CD4-positive, alpha-beta T cell treated with Interferon gamma for 1 hour (primary cell): ENCODE measurements around the gene PRKCA.
"Not testable (repeated sequence)": the region's sequence is repeated elsewhere in the genome, so short reads cannot be mapped to it uniquely, and the experiment has no call there.

Experiments
- DNase-seq: peaks from one replicate; pipeline ENCODE4 v3.0.0-alpha.2; 2020

Gene PRKCA

GRCh38 chr17:66472123-66472522, 169.7 kb downstream of the PRKCA start:
- DNase-seq = no peak

DNA sequence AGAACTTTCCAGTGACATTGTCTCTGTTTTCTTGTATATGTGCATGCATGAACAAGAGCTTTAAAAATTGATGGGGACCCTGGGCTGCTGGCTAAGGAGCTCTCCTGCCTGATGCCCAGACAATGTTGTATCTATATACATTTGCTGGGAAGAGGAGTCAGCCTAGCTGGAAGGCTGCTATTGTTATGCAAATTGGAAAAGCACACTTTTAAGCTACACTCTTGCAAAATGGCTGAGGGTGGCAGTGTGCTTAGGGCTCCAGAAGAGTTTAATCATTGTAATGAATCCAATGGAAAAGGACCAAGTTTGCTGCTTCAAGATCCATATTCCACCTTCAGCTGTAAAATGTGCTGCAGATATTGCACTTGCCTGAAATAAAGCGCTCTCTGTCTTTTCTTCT, 171.8 kb downstream of the PRKCA start:
- no peak for DNase-seq

DNA sequence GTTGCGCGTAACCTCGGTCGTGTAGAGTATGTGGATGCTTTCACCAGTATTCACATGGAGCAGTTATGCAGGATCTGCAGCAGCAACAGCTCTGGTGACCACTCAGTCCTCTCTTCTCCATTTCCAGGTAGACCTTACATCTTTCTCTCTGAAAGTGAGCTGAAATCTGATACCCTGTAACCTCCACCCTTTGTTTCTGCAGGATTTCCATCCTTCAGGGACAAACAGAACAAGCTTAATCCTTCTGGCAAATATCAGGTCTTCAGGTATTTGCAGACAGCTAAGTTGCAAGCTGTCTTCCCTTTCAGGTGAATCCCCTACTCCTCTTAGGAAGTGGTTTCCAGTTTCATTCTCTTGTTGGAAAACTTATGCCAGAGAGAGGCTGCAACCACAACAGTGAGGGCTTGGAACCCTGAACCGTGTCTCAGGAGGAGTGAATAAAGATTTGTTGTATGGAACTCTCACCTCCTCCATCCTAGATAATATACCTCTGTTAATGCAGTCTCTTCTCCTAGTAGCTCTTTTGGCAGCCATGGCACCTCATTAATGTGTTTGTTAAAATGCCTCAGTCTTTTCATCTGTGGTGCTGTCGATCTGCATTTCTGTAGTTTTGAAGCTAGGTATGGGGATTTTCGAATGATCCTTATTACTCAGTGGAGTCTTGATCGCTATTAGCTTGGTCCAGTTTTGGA, 172.5 kb downstream of the PRKCA start:
- DNase-seq = no peak

GRCh38 chr17:66476014-66476413, 173.6 kb downstream of the PRKCA start:
- no peak for DNase-seq

GRCh38 chr17:66477615-66478283, 175.3 kb downstream of the PRKCA start:
- DNase-seq = no peak

DNA sequence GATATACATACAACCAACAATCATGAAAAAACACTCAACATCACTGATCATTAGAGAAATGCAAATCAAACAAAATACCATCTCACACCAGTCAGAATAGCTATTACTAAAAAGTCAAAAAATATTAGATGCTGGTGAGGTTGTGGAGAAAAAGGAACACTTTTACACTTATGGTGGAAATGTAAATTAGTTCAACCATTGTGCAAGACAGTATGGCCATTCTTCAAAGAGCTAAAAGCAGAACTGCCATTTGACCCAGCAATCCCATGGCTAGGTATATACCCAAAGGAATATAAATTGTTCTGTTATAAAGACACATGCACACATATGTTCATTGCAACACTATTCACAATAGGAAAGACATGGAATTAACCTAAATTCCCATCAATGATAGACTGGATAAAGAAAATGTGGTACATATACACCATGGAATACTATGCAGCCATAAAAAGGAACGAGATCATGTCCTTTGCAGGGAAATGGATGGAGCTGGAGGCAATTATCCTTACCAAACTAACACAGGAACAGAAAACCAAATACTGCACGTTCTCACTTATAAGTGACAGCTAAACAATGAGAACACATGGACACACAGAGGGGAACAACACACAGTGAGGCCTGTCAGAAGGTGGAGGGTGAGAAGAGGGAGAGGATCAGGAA, 176.9 kb downstream of the PRKCA start:
- DNase-seq = not testable (repeated sequence)

DNA sequence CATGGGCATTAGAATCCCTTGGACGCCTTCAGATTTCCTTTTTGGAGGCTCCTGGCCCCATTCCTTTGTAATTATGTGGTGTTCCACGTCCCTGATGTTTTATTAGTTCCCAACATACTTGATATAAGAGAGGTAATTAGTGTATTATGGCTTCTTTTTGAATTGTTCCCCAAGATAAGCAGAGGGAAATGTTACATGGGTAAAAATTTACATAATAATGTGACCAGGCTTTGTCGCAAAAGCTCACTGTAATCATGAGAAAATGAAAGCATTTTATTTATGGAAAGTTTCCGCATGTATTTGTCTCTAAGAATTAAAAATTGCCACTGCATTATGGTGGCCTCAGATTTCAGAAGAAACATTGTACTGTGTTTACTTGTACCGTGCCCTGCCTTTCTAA, 177.8 kb downstream of the PRKCA start:
- no peak for DNase-seq

DNA sequence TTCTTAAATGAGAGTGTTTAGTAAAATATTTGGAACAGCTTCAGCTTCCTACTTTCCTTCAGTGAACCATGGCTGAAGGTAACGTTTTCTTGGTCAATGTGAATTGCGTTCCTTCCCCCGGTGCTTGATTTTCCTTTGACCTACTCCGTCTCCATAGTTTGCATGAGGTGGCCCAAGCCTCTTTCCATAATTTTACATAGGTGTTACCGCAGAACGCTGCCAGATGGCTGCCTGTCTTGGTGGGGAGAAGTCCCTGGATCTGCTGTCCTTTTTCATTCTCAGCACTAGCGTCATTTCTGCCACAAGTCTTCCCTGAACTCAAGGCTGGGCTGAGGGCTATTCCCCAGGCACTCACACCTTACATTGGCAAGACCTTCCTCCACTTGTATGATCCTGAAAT, 178.4 kb downstream of the PRKCA start:
- no peak for DNase-seq

DNA sequence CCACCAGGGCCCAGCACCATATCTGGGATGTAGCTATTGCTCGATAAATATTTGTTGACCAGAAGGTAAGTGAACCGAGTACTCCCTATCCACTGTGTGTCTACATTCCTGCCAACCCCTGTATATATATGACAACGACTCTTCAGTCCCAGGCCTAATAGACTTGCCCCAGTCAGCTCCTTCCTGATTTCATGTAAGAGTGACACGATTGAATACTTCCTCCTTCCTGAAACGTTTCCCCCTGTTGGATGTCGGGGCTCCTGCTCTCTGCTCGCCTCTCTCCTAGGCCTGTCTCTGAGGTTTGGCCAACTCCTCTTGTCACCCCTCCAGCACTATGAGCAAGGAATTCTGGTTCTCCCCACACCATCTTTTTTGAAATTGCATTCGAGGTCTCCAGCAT, 178.9 kb downstream of the PRKCA start:
- DNase-seq = no peak

DNA sequence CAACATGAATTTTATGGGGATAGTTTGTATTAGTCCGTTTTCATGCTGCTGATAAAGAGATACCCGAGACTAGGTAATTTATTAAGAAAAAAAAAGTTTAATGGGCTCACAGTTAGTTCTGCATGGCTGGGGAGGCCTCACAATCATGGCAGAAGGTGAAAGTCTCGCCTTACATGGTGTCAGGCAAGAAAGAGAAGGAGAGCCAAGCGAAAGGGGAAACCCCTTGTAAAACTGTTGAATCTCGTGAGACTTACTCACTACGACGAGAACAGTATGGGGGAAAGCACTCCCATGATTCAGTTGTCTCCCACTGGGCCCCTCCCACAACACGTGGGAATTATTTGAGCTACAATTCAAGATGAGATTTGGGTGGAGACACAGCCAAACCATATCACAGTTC, 181.5 kb downstream of the PRKCA start:
- DNase-seq = no peak

- DNase-seq = no peak
Observed at GRCh38 chr17:66485309-66485947, 183.0 kb downstream of the PRKCA start.

- DNase-seq = no peak
Observed at GRCh38 chr17:66487121-66487520, 184.7 kb downstream of the PRKCA start.

- DNase-seq = no peak
Observed at GRCh38 chr17:66487981-66488468, 185.6 kb downstream of the PRKCA start.

DNA sequence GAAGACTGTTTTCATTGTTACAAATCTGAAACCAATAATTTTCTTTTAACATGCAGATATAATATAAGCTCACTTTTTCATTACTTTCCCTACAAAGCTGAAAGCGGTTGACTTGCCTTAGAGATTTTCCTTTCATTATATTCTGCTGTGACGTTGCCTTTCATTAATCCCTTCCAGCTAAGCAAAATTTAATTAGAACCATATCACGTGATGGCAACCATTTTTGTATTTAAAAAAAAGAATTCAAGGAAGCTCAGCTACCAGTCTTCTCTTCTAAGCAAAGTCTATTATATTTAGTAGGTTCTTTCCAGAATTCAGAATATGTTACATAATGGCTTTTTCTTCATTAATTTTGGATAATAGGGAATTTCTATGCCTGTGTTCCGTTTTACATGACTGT, 186.5 kb downstream of the PRKCA start:
- no peak for DNase-seq

GRCh38 chr17:66489576-66489975, 187.2 kb downstream of the PRKCA start:
- not testable (repeated sequence) for DNase-seq

DNA sequence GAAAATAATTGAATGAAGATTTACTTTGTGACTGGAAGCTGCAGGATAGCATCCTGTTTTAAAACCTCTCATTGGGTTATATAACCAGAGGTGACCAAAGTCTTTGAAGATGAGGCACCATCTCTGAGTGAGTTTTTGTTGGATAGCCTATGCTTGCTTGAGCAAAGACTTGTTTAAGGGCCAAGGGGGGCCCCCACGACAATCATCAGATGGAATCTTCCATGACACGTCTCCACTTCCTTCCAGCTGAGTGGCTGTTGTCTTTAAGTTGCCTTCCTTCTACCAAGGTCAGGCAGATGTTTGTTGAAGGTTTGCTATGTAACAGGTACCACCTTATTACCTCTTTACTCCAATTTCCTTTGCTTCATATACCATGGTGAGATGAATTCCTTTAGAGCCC, 188.8 kb downstream of the PRKCA start:
- DNase-seq = no peak

DNA sequence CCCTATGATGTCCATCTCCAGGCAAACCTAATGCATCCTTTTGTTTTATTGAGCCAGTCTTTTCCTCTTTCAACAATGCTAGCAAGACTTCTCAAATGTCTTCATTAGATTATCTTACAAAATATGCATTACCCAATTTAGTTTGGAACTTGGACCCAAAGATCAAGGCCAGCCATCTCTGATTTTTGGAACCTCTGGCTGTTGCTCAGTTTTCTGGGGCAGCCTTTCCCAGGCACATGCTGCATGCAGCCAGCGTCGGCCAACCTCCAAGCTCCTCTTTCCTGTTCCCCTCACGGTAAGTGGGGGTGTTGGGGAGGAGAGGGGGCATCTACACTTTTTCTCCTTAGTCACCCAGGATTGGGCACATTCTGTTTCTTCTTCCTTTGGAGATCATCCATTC, 189.3 kb downstream of the PRKCA start:
- DNase-seq = no peak

GRCh38 chr17:66492080-66492479, 189.7 kb downstream of the PRKCA start:
- no peak for DNase-seq

GRCh38 chr17:66492561-66493005, 190.2 kb downstream of the PRKCA start:
- DNase-seq = no peak

DNA sequence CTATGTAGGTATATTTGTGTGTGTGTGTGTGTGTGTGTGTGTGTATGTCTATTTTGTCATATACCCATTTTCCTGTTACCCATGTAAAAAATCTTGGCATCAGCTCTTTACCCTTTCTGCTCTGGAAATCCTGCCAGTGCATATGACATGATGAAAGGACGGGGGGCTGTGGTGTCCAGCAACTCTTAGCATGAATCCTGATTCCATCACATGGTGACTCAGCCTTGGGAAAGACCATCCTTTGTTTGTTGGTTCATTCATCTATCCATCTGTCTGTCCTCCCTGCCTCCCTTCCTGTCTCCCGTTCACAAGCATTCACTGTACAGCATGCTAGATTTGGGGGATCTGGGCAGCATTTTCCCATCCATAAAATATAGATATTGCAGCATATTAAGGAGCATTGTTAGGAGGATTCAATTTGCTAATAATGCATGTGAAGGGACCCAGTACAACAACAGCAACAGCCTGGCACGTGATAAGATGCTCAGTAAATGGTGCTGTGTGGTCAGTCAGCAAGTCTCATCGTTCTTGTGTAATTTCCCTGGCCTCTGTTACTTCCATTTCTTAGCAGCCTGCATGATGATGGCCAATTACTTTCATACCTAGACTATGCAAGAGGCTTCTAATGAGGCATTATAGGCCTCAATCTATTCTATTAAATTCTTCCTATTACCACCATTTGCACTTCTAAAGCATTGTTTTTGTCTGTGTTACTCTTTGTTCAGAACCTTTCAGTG, 191.0 kb downstream of the PRKCA start:
- no peak for DNase-seq

DNA sequence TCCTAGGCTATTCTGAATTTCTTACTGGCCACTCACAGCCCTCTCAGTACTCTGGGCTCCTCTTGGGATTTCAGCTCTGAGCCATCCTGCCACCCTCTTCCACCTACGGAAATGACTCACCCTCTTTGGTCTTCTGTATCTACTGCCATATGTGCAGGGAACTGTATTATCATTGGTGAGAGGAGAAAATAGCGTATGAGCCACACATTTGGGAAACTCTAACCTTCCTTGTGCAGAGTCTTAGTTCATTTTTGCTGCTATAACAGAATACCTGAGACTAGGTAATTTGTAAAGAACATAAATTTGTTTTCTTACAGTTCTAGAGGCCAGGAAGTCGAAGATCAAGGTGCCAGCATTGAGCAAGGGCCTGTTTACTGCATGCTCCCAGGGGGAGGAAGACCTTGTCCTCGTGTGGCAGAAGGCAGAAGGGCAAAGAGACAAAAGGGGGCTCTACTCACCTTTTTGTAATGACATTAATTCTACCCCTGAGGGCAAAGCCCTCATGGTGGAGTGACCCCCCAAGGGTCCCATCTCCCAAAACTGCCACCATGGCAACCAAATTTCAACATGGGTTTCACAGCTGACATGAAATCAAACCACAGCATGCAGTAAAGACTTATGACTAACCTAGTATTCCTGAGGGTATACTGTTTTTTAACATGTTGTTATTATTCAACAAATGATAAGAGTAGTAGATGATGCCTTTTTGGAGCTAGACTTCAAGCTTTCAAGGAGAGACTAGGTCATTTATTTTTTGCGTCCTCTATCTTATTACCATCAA, 191.8 kb downstream of the PRKCA start:
- no peak for DNase-seq

GRCh38 chr17:66495035-66495434, 192.6 kb downstream of the PRKCA start:
- DNase-seq = no peak
